Heart left ventricle (tissue), 16 donors: ENCODE results near the gene STX16. TPM values are rescaled to one million over a fixed set of nuclear protein-coding genes. Genes with fewer than 3 reads are reported as not detected.

ENCODE experiments used
- ATAC-seq, 4 donors: fragments of 200-7000 bp; cut with Tn5 transposase; one replicate each; pipeline ENCODE4 v1.9.1; 2020 to 2022; ENCODE audit warnings: moderate library complexity in 4 of 4, mild to moderate bottlenecking in 3 of 4, moderate number of reproducible peaks in 1 of 4
- DNase-seq, 5 donors: peaks; one replicate each; pipeline ENCODE4 v3.0.0-alpha.2; 2020
- H3K27ac ChIP-seq, 12 donors: fragments of 200-600 bp; sonication (generic) in 4 of 12; one replicate each; pipeline versions ENCODE4 v1.5.0 to v1.8.0; 2016 to 2022; ENCODE audit warnings: mild to moderate bottlenecking in 2 of 12
- H3K27me3 ChIP-seq, 9 donors: fragments of 200-600 bp; sonication (generic) in 2 of 9; one replicate each; pipeline versions ENCODE4 v1.5.1 to v1.8.0; 2016 to 2022; ENCODE audit warnings: mild to moderate bottlenecking in 3 of 9
- H3K36me3 ChIP-seq, 9 donors: fragments of 200-600 bp; sonication (generic) in 2 of 9; one replicate each; pipeline versions ENCODE4 v1.5.0 to v1.8.0; 2018 to 2022; ENCODE audit warnings: mild to moderate bottlenecking in 2 of 9
- H3K4me1 ChIP-seq, 12 donors: fragments of 200-600 bp; sonication (generic) in 4 of 12; one replicate each; pipeline versions ENCODE4 v1.5.0 to v1.8.0; 2016 to 2022; ENCODE audit warnings: mild to moderate bottlenecking in 3 of 12
- H3K4me3 ChIP-seq, 12 donors: fragments of 200-600 bp; sonication (generic) in 4 of 12; one replicate each; pipeline versions ENCODE4 v1.5.0 to v1.8.0; 2017 to 2022; ENCODE audit warnings: mild to moderate bottlenecking in 9 of 12, moderate library complexity in 4 of 12
- H3K9me3 ChIP-seq, 12 donors: fragments of 200-600 bp; sonication (generic) in 4 of 12; one replicate each; pipeline versions ENCODE4 v1.5.0 to v1.8.0; 2016 to 2022; ENCODE audit warnings: mild to moderate bottlenecking in 1 of 12
- CTCF ChIP-seq, 12 donors: fragments of 200-600 bp; sonication (generic) in 4 of 12; IDR thresholded peaks; one replicate each; pipeline versions ENCODE4 v1.5.0 to v1.8.0; 2018 to 2022; ENCODE audit warnings: antibody characterized with exemption in 12 of 12, mild to moderate bottlenecking in 5 of 12
- POLR2A ChIP-seq, 2 donors: fragments of 450-650 bp; IDR thresholded peaks; one replicate each; pipeline ENCODE4 v1.6.1; 2017; ENCODE audit warnings: antibody characterized with exemption in 2 of 2, mild to moderate bottlenecking in 2 of 2, moderate library complexity in 2 of 2
- WGBS, 4 donors: extraction: QIAGEN DNeasy Blood & Tissue Kit in 2 of 4; methylation state at CpG; one replicate each; pipeline versions ENCODE4 v1.1.5 to v1.1.7; 2013 to 2018; 5-methylcytosine and 5-hydroxymethylcytosine counted together
- intact Hi-C, 10 donors: fragments of 100-400 bp; cut with DNase I; formaldehyde crosslinking; loops; one replicate each; pipeline versions ENCODE4 v1.11.1 to v1.14.2; 2022
- polyA plus RNA-seq, 2 donors: library from polyadenylated mRNA; stranded (reverse); fragments of 200-250 nt; gene quantifications; one replicate each; pipeline ENCODE4 v1.2.3, GENCODE V29; 2013
- total RNA-seq, 9 donors: library from RNA; depleted of rRNA in 2 of 9; stranded (reverse); fragments of >200 nt in 2 of 9; fragmentation: NEBNext Ultra II Directional in 3 of 9; extraction: Animal tissue kit (Norgen Biotek cat#: 25700) in 3 of 9; gene quantifications; one replicate each; pipeline versions ENCODE4 v1.1.0 to v1.2.4, GENCODE V29; 2016 to 2023
- donor health status: ischemic (EF 13 %, LVEDD 7.1; RV severe dilation, severe dysfunction).
- donor health status: healthy with polysubstance abuse.
- donor health status: DM: no; HTN: yes; CAD: no.
- donor health status: DM: no; HTN: no; CAD: no.
- donor health status: ischemic (EF 25% LVEDD 6.9; RV normal size, moderate dysfunction).
- donor health status: ischemic (EF 25% LVEDD 5.7; RV mildly dilated, moderate dysfunction).
- donor health status: healthy.
- donor health status: DM: yes; HTN: yes; CAD: no.
- donor health status: ischemic (EF 35%, LVEDD 5.7; RV mildly dilated, moderate dysfunction).
- donor health status: nonischemic (EF 11% LVEDD 7.7; RV severe dilation, severe dysfunction).
- donor health status: DM: yes; HTN: yes; CAD: no.
- donor health status: PGD.
- donor health status: ischemic (EF 29% LVEDD 5.4; RV normal size, mild dysfunction).
- donor health status: nonischemic (EF 23%, LVEDD 6.1; RV moderate dilation, normal function).

STX16 gene
- total and polyA plus RNA-seq, 11 donors, result 14.6 to 38.9 (median 25.6) TPM

GRCh38 chr20:58702161-58702510, 51.1 kb downstream of the STX16 start:
- Histone ChIP-seq H3K36me3 (peaks cover 0 to 92% (median 74%) of the 10 kb centered on the region in 9 donors), H3K27ac (no peak overlapping the region), H3K9me3 (no peaks in the 10 kb centered on the region), H3K4me3 (no peak overlapping the region), H3K4me1 (no peaks in the 10 kb centered on the region), H3K27me3 (no peaks in the 10 kb centered on the region)
- ATAC-seq (no peak), DNase-seq (no peak)
- intact Hi-C loops, result no loop called here
- 89 to 96% (median 91%) methylated on average over 9 of the region's 9 CpGs for WGBS, 4 donors
- TF ChIP-seq POLR2A (IDR thresholded peaks at IDR 0.05), result no peak
- TF ChIP-seq CTCF (IDR thresholded peaks at IDR 0.05), result no peak

- Histone ChIP-seq H3K9me3 (no peaks in the 10 kb centered on the region), H3K4me3 (no peak overlapping the region), H3K36me3 (peaks cover 0 to 86% (median 69%) of the 10 kb centered on the region in 9 donors), H3K27ac (no peak overlapping the region), H3K27me3 (no peaks in the 10 kb centered on the region), H3K4me1 (no peaks in the 10 kb centered on the region)
- TF ChIP-seq POLR2A (IDR thresholded peaks at IDR 0.05) (no peak), CTCF (IDR thresholded peaks at IDR 0.05) (peak in 4 of 12 donors; percentile 7 to 17 (median 10))
- 90 to 96% (median 92%) methylated on average over 28 of the region's 28 CpGs for WGBS, 4 donors
- DNase-seq, result no peak
- intact Hi-C loops, result no loop called here
- no peak for ATAC-seq
Observed at GRCh38 chr20:58702859-58703648, 52.0 kb downstream of the STX16 start.

- WGBS, 4 donors, result 91 to 96% (median 93%) methylated on average over 12 of the region's 12 CpGs
- TF ChIP-seq CTCF (IDR thresholded peaks at IDR 0.05), result no peak
- no peak for TF ChIP-seq POLR2A (IDR thresholded peaks at IDR 0.05)
- ATAC-seq, result no peak
- DNase-seq, result no peak
- intact Hi-C loops, result no loop called here
- H3K4me3 ChIP-seq, result no peak overlapping the region
- H3K9me3 ChIP-seq, result no peaks in the 10 kb centered on the region
- H3K27me3 ChIP-seq, result no peaks in the 10 kb centered on the region
- H3K4me1 ChIP-seq, result no peaks in the 10 kb centered on the region
- no peak overlapping the region for H3K27ac ChIP-seq
- peaks cover 0 to 79% (median 64%) of the 10 kb centered on the region in 9 donors for H3K36me3 ChIP-seq
Observed at GRCh38 chr20:58703765-58704371, 52.8 kb downstream of the STX16 start.

GRCh38 chr20:58705208-58705926, 54.3 kb downstream of the STX16 start:
- Histone ChIP-seq H3K27ac (no peak overlapping the region), H3K36me3 (peaks cover 0 to 71% (median 54%) of the 10 kb centered on the region in 9 donors), H3K9me3 (no peaks in the 10 kb centered on the region), H3K4me3 (no peak overlapping the region), H3K27me3 (no peaks in the 10 kb centered on the region), H3K4me1 (no peaks in the 10 kb centered on the region)
- DNase-seq (peak in 1 of 5 donors; percentile 18), ATAC-seq (no peak)
- intact Hi-C loops, result no loop called here
- 87 to 92% (median 90%) methylated on average over 14 of the region's 14 CpGs for WGBS, 4 donors
- TF ChIP-seq CTCF (IDR thresholded peaks at IDR 0.05), result no peak
- TF ChIP-seq POLR2A (IDR thresholded peaks at IDR 0.05), result no peak
